ENCODE data around the gene ANP32B.
"Not testable (repeated sequence)": the region's sequence is repeated elsewhere in the genome, so short reads cannot be mapped to it uniquely, and the experiment has no call there.

ANP32B gene

GRCh38 chr9:97964901-97965300, 18.2 kb upstream of the ANP32B start:
- no peak for DNase-seq

GRCh38 chr9:97966493-97966892, 16.6 kb upstream of the ANP32B start:
- no peak for DNase-seq

GRCh38 chr9:97969014-97969413, 14.1 kb upstream of the ANP32B start:
- no peak for DNase-seq

- no peak for DNase-seq
Measured at GRCh38 chr9:97970165-97970564, 13.0 kb upstream of the ANP32B start.

DNA sequence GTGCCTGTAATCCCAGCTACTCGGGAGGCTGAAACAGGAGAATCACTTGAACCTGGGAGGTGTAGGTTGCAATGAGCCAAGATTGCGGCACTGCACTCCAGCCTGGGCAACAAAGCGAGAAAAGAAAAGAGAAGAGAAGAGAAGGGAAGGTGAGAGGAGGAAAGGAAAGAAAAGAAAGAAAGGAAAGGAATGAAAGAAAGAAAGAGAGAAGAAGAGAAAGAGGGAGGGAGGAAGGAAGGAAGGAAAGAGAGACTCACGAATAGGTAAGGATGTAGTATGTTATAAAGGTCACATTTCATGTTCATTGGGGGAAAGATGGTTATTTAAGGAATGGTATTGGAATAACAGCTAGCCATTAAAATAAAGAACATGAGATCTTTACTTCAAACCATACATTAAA, 10.4 kb upstream of the ANP32B start:
- DNase-seq: no peak

GRCh38 chr9:97975376-97975775, 7.8 kb upstream of the ANP32B start:
- no peak for DNase-seq

- not testable (repeated sequence) for DNase-seq
Measured at GRCh38 chr9:97976633-97977032, 6.5 kb upstream of the ANP32B start.

DNA sequence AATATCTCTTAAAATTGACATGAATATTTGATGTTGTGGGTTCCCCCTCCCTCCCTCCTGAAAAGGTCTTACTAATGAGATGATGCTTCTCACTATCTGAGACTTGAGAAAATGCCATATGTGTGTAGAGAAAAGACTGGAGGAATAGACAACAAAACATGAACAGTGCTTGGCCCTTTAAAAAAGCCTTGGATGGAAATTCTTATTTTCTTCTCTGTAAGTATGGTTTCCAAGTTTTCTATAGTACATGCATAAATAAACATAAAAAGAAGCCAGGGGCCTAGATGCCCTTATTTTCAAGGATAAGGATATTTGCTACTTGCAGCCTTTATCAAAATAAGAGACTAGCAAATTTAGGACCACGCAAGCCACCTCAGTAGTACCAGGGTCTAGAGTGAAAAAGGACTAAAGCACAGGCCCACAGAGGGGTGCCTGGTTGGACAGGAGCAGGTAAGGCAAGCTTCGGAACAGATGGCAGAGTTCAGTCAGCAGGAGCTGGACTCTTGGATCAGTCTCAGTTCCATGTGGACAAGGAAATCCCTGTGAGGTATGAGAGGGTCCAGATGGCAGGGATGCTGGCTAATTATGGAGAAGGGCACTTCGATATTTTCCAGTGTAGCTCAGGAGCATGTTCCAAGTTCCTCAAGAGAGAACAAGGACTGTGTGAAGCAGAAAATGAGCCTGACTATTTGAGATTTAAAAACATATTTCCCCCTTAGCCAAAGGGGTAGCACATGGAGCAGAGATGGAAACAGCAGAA, 4.6 kb upstream of the ANP32B start:
- no peak for DNase-seq

DNA sequence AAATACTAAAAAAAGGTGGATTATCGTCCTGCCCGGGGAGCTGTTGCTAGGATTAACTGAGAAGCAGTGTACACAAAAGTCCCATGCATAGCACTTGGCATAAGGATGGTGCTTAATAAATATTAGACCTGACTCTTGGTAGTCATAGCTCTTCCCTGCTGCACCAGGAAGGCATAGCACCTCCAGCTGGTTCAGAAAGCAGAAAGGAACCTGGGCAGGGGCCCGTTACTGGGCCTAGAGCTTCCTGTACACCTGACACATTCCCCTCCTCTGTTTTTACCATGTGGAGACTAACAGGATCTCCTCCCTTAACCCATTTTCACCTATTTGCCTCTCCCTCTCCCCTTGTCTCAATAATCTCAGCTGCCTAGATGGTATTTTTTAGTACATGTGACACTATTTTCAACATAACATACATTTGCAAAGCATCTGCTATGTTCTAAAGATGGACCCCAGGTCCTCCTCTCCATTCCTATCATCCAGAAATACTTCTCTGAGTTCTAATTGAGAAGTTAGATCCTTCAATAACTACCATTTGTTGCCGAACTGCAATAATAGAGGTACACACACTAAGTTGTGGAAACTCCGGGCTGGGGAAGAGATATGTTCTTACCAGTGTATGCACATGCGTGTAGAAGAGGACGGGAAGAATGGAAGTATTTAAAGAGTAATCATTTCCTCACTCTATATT, 3.2 kb upstream of the ANP32B start:
- DNase-seq: no peak

DNA sequence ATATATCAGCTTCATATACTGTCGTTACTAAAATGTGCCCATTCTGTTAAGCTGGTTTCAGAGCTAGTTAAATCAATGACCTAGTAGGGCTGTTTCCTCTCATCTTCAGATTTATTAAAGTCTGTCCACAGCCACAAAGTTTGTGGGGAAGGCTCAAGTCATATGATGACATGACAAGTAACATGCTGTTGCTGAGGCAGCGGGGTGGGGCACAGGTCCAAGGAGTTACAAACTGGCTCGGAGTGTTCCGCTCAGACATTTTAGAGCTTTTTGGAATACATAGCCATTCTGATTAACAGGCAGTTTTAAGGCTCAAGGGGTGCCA, 2.7 kb upstream of the ANP32B start:
- no peak for DNase-seq

DNA sequence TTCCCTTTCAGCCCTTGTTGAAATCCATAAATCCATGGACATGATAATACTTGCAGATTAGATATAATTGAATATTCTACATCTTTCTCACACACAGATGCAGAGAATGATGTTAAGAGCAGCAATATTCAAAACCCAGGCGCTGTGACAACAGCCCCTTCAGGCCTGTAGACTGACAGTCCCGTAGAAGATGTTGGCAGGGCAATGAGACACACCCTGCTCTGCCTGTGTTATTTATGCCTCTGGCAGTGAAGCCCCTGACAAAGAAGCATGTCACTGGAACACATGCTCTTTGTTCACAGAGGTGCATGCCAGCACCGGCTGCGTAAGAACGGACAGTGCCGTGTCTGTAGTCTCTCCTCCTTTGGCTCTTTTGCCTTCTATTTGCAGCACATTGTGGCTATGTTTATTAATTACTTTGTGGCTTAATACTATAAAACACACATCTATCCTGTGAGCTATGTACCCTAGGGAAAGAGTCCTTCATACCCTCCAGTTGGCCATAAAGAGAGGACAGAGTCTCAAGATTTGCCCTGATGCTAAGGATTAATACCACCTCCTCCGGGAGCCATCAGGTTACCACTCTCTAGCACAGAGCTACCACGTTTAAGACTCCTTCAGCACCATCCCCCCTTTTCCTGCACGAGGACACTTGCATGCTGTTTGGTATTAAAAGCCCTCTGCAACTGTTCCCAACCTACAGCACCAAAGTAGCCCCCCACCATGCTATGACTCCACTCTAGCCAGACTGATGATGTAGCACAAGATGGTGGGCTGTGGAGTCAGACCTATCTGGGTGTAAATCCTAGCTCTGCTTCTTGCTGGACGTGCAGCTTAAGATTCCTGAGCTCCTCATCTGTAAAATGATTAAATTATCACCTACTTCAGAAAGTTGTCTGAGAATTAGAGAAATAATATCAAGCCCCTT, 2.0 kb upstream of the ANP32B start:
- peak; percentile 82 for DNase-seq

DNA sequence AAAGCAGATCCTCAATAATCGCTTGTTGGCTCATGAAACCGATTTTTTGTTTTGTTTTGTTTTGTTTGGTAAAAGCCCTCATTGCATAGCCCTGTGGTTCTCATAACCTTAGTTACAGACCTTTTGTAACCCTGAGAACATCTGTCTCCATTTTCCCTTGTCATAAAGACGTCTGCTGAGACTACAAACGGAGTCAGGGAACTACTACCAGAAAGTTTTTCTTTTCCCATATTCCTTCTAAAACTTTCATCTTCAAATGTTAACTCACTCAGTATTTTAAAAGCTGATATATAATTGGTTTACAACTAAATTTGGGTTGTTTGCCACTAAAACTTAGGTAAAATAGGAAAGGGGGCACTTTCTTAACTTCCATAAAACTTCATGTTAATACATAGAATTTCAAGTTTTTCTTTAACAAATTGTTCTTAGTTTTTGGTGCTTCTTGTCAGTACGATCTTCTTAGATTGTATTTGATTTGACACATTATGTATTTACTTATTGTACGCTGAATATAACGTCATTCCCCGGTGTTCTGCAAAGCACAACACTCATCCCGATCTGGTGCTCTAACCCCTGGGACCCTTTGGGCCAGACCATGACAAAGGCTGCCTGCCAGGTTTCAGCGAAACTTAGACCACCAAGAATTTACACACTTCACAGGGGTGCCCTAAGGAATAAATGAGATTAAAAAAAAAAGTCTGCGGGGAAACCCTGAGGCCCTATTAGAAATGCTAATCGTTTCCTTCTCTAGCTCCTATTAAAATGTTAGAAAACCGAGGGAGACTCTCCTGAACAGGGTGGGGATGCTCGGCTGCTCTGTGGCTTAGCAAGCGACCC, 1.1 kb upstream of the ANP32B start:
- DNase-seq: no peak

- peak; percentile 65 for DNase-seq
Measured at GRCh38 chr9:97983589-97984187, 547 bp downstream of the ANP32B start.

GRCh38 chr9:97984188-97985057, 1.3 kb downstream of the ANP32B start:
- DNase-seq: peak; percentile 77

- DNase-seq: peak; percentile 63
Measured at GRCh38 chr9:97985058-97985861, 2.1 kb downstream of the ANP32B start.

DNA sequence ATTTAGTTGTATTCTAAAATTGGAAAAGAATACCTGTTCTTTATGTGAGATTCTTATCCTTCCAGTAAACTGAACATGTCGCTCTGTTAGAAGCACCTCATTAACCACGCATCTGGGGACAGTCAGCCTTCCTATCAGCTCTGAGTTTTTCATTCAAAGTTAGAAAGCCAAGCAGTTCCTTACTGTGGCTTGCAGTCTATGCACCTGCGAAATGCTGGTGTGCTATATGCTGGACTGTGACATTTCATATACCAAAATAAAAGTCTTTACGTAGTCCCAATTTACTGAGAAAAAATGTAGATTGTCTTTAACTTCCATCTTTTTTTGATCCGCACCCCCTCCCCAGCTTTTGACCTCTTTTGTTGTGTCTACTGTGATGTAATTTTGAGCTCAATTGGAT, 4.3 kb downstream of the ANP32B start:
- DNase-seq: no peak

DNA sequence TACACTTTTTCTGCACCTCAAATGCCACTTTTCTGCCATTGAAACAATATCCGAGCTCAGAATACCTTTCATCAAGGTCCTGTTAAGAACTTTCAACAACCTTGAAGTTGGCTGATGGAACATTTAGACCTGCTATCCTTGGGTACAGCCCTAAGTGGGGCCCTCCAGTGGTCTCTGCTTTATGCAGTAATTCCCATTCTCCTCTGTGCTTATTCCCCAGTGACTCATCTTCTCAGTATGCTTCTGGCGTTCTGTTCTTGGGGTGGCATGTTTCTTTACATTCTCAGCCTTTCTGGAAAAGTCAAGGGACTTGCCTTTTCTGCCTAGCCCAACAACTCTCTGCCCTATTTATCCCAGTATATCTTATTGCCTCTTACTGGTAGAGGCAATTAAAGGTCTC, 7.1 kb downstream of the ANP32B start:
- peak; percentile 85 for DNase-seq

- peak; percentile 3 for DNase-seq
Measured at GRCh38 chr9:97991818-97992217, 8.7 kb downstream of the ANP32B start.

DNA sequence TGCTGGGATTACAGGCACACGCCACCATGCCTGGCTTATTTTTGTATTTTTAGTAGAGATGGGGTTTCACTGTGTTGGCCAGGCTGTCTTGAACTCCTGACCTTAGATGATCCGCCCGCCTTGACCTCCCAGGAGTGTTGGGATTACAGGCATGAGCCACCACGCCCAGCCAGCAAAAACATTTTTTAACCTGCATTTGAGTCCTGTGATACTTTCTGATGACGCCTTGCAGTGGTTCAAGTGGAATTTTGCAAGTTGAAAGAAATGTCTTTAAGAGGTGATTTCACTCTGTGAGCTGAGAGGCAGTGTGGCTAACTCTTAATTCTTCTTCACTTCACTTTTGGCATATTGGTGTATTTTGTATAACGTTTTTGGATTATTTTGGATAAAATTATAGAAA, 9.1 kb downstream of the ANP32B start:
- DNase-seq: peak; percentile 14

DNA sequence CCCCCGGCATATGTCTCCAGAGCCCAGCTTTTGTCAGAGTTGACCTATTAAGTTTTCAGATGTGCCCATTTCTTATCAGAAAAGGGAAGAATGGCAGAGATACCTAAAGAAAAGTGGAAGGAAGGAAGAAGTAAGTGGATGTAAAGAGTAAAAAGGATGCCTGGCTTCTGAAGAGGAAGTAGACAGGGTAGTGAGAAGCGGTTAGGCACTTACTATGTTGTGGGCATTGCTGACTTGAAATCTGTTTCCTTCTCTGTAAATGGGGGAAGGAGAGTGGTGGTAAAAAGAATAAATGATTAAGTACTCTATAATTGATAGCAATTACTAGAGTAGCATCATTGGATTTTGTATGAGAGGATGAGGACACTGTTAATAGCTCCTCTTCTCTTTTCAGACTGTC, 9.9 kb downstream of the ANP32B start:
- DNase-seq: no peak
